Measurements from ENCODE around the gene PGPEP1.

PGPEP1 gene, protein sequence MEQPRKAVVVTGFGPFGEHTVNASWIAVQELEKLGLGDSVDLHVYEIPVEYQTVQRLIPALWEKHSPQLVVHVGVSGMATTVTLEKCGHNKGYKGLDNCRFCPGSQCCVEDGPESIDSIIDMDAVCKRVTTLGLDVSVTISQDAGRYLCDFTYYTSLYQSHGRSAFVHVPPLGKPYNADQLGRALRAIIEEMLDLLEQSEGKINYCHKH

DNA sequence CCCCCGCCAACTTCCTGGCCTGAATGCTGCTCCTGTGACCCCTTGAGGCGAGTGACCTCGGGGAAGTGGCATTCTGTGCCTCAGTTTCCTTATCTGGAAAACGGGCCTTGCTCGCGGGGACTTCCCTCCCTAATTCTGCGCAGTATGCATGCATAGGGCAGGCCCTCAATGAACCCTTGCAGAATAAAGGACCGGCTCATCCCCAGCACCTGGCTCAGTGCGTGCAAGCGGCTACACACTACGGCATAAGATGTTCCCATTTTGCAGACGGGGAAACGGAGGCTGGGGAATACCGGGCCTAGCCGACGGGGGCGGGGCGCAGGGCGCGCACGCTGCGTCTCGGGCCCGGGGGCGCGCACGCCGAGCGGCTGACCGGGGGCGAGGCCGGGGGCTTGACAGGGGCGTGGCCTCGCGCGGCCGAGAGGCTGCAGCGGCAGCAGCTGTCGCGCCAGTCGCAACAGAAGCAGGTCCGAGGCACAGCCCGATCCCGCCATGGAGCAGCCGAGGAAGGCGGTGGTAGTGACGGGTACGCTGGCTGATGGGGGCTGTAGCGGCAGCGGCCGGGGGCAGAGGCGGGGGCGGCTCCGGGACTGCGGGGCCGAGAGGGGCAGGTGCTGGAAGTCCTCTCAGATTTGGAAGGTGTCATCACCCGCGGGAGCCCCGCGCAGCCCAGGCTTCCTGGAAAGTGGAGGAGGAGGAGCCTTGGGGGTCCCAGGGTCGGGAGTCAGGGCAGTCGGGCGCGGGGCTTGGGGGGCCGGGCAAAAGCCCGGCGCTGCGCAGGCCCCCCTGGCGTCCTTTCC lies at the start of gene PGPEP1:
Gene PGPEP1 (plus strand): TSS at position 409 of the 800 bp plus-strand sequence. CDS start 84 bp downstream, at position 493.
- no peak for DNase-seq

DNA sequence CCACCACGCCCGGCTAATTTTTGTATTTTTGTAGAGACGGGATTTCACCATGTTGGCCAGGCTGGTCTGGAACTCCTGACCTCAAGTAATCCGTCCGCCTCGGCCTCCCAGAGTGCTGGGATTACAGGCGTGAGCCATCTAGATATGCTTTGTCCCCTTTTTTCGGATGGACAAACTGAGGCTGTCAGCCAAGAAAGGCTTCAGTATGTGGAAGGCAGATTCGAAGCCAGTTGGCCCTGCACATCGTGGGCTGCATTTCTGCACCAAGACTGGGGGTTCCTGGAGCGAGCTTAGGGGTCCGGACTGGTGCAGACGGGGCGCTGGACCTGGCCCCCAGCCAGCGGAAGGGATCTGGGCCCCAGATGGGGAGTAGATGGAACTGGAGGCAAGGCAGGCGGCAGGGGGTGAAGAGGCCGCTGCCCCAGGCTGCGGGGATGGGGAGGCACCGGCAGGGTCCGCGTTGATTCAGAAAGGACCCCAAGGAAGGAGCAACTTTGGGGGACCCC lies 49.3 kb upstream of the PGPEP1 start:
- no peak for DNase-seq

DNA sequence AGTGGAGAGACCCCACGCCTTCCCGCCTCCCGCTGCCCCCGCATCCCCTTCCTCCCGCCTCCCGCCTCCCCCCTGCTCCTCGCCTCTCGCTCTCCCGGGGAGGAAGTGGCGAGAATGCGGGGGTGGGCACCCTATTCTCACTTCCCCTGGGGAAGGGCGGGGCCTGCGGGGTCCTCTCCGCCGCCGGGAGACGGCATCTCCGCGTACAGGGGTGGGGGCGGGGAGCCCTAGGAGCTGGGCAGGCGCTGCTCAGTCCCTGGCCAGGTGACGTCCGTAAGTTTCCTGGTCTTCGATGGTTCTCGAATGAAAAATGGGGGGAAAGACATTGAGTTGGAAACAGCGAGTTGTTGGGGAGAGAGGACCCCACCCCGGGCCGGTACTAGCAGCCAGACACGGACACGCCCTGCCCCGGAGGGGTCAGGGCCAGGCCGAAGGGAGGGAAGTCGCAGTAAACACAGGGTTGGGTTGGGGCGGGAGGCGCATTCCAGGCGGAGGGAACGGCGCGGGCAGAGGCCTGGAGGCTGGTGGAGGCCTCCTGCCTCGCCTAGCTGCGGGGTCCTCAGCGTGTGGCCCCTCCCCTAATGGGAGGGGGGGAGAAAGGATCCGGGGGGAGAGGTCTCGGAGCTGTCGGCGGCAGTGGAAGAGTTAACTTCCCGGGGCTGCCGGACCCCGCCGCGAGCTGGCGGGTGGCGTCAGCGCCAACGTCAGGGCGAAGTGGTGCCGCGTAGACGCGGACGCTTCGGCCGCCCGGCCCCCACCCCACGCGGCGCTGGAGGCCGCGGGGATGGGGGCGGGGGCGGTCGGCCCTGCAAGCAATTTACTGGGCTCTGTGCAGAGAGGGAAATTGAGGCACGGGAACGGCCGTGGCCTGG lies 48.6 kb upstream of the PGPEP1 start:
- DNase-seq, result no peak

DNA sequence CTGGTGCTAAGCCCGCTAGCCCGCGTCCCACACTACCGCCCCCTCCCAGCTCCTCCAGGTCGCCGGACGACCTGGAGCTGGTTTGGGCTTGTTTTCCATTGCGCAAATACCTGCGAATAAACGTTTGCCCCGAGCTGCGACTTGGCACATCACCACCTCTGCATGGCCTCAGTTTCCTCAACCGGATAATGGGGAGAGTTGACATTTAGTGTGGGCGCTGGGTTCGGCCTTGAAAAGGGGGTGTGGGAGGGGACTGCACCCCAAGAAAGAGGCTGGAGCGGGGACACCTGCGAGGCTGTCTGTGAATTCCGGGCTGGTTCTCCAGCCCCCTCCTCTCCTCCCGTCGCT lies 48.0 kb upstream of the PGPEP1 start:
- peak; percentile 9 for DNase-seq

DNA sequence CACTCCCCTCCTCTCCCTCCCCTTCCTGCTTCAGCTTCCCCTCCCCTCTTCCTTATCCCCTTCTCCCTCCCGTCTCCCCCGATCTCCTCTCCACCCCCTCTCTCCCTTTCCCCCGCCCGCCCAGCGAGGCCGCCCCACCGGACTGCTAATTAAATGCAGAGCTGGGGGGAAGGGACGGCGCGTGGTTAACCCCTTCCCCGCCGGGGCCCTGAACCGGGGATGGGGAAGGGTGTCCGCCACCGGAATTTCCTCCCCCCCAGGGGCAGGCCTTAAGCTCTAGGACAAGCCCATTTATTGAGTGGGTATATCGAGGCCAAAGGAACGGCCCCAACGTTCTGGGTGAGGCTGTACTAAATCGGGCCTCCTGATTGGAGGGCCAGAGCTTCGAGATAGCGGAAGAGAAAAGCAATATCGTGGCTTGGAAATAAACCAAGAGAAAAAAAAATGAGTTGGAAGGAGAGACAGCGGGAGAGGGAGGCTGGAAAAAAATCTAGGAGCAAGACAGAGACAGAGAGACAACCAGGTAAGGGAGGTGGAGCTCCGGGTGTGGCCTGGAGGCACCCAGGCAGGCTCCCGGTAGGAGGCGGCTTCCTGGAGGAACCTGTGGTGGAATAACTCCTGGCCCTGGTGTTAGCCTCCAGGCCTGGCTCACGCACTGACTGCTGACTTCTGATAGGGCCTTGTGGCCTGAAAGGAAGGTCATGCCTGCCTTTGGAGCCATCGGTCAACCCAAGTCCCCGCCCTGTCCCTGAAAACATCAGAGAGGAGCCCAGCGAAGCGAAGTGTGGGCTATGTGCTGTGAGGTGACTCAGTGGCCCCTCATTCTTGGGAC lies 47.4 kb upstream of the PGPEP1 start:
- DNase-seq, result peak; percentile 37

DNA sequence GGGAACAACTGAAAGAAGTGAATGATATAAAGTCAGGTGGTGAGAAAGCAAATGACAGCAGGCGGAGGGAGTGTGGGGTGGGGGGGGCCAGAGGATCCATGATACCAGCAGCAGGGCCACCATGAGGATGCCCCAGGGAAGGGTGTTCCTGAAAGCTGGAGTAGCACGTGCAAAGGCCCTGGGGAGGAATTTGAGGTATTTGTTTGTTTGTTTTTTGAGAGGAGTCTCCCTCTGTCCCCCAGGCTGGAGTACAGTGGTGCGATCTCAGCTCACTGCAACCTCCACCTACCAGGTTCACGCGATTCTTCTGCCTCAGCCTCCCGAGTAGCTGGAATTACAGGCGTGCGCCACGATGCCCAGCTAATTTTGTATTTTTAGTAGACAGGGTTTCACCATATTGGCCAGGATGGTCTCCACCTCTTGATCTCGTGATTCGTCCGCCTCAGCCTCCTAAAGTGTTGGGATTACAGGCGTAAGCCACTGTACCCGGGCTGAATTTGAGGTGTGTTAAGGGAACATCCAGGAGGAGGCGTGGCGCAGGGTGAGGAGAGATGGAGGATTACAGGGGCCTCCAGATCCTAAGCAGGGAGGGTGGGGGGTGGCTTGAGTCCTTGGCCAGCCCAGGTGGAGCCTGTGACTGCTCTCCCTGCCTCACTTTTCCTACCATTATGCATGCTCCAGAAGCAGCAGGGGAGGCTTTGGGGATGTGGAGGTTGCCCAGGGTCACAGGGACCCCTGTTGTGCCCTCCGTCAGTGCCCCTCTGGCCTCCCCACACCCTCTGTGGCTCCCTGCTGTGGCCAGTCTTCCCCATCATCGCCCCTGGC lies 46.5 kb upstream of the PGPEP1 start:
- DNase-seq, result no peak

DNA sequence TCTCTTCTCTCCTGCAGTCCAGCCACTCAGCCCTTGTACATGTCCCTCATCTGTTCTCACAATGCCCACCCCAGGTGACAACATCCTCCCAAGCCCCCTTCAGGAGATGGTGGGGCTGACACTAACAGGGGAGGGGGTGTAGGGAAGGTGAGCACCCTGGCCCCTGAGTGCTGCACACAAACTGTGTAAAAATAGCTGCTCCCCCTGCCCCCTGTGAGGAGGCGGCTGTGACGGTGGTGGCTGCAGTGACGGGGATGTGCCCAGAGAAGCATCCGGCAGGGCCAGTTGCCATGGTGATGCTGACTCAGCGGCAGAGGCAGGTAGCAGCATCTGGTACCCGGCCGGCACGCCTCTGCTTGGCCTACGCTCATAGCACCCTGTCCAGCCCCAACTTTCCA lies 45.9 kb upstream of the PGPEP1 start:
- DNase-seq, result no peak

DNA sequence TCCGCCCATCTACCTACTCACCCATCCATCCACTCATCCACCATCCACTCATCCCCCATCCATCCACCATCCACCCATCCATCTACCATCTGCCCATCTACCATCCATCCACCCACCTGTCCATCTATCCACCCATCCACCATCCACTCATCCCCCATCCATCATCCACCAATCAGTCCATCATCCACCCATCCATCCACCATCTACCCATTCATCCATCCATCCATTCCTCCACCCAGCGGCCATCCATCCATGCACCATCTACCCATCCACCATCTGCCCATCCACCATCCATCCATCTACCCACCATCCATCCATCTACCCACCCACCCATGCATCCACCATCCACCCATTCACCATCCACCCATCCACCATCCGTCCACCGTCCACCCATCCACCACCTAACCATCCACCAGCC lies 45.4 kb upstream of the PGPEP1 start:
- no peak for DNase-seq

DNA sequence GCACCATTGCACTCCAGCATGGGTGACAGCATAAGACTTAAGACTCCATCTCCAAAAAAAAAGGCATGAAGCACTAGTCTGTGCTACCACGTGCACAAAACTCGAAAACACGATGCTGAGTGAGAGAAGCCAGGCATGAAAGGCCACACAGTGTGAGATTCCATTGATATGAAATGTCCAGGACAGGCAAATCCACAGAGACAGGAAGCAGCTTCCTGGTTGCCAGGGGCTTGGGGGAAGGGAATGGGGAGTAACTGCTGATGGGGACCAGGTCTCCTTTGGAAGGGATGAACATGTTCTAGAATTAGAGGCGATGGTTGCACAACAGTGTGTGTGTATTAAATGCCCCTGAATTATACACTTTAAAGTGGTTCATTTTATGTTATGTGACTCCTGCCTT lies 43.1 kb upstream of the PGPEP1 start:
- no peak for DNase-seq

DNA sequence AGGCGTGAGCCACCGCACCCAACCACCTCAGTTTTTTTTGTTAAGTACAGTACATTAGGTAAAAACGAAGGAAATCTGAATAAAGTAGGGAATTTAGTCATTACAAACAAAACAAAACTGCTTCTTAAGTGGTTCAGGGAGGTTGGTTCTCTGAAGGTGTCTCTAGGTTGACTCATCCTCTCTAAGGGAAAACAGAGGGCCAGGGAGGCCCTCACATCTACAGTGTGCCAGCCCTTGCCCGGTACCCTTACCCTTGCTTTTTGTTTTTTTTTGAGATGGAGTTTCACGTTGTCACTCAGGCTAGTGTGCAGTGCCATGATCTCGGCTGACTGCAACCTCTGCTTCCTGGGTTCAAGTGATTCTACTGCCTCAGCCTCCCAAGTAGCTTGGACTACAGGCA lies 41.8 kb upstream of the PGPEP1 start:
- no peak for DNase-seq

DNA sequence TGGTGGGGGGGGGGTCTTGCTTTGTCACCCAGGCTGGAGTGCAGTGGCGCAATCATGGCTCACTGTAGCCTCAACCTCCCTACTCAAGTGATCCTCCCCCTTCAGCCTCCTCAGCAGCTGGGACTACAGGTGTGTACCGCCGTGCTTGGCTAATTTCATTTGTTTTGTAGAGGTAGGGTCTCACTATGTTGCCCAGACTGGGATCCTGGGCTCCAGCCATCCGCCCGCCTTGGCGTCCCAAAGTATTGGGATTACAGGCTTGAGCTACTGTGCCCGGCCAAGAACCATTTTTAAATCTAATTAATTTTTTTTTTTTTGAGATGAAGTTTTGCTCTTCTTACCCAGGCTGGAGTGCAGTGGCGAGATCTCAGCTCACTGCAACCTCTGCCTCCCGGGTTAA lies 40.7 kb upstream of the PGPEP1 start:
- no peak for DNase-seq

DNA sequence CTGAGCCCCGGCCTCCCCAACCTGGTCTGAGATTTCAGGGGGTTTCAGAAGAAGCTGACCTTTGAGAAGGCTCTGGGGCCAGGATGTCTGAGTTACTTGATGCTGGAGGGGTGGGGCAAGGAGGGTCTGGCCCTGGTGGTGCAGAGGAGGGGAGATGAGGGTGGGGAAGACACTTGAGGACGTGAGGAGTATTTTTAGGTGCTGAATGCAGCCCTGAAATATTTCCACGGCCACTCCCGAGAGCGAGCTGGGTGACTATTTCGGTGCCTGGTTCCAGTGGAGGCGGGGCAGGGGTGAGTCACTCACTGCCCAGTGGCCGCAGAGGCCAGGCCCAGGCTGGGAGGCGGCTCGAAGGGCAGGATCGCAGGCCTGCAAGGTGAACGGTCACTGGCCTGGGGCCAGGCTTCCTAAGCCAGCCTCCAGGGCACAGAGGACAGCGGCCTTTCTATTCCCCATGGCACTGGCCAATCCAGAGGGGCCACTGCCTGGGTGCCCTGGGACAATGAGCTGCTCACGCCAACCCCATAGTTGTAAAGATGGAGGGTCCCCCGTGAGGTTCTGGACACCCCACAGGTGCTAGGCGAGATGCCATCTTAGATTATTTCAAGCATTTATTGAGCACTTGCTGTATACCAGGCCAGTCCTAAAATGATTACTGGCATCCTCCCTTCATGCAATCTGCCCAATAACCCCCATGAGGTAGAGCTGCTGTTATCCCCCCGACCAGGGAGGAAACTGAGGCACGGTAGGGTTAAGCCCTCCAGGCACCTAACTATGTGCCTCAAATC lies 39.3 kb upstream of the PGPEP1 start:
- no peak for DNase-seq

DNA sequence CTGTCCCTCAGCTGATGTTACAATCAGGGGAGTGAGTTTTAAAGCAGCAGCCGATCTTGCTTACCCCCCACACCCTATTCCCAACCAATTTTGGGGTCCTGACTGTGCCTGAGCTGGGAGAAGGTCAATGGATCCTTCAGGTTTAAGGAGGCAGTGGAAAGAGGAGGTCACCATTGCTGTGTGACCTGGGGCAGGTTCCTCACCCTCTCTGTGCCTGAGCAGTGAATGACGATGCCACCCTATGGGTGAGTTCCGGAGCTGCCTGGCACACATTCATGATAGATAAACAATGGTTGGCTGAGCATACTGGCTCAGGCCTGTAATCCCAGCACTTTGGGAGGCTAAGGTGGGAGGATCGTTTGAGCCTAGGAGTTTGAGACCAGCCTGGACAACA lies 38.7 kb upstream of the PGPEP1 start:
- DNase-seq, result no peak

DNA sequence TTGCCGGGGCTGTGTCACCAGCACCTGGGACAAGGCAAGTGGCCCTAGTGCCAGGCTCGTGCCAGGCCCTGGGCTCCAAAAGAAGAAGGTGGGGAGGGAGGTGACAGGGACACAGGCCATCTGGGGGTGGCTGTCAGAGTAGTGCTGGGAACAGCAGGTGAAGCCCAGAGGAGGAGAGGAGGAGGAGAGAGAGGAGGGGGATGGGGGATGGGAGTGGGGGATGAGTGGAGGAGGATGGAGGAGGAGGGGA lies 36.3 kb upstream of the PGPEP1 start:
- no peak for DNase-seq

DNA sequence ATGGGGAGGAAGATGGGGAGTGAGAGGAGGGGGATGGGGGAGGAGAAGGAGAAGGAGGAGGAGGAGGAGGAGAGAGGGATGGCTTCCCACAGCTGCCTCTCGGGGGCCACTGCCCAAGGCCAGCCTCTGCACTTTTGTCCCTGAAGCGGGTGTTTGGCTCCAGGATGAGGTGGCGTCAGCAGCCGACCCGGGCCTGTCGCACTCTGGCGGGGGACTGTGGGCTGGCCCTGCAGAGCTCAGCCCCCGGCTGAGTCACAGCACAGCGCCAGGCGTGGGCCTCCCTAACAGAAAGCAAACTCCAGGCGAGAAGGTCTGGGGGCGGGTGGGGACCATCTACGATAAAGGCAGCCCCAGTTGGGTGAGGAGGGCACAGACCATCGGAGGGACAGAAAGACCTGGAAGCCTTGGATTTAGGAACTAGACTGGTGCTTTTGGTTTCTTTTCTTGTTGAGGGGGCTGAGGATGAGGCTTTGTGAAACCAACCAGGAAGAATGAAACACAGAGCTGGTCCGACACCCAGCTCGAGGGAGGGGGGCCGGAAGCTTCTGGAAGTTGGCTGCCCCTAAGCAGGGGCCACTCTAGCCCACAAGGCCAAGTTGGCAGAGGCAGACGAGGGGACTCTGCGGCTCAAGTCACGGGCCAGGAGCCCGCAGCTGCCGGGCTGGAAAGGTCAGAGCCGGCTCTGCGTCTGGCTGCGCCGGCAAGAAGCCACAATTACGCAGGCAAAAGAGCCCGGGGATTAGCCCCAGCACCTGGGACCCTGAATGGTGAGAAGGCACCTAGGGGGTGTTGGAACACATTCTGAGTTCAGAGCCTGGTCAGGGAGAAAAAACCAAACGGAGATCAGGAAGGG lies 35.7 kb upstream of the PGPEP1 start:
- no peak for DNase-seq

DNA sequence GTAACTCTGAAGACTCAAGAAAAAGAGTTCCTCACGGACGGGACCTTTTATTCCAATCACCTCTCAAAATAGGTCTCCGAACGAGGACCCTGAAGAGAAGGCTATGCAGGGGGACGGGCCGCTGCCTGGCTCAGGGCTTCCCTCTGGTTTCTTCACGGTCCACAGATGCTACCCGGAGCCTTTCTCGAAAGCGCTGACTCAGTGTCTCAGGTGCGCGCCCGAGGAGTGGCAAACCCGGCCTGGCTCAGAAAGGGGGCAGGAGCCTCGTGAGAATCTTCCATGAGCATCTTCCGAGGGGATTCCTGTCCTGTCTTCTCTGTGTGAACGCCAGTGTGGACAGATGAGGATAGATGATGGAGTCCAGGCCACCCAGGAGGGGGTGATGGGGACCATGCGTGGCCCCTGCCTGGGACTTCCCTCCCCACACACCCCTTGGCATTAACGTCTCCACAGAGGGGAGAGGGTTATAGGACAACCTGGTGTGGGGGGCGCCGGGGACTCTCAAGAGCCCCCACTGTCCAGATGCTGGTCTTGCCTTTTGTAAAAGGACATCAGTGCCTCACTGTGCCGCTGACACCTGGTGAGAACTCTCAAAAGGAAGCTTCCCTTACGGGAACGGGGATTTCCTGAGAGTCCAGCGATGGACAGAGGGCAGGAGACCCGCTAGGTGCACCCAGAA lies 34.0 kb upstream of the PGPEP1 start:
- no peak for DNase-seq

DNA sequence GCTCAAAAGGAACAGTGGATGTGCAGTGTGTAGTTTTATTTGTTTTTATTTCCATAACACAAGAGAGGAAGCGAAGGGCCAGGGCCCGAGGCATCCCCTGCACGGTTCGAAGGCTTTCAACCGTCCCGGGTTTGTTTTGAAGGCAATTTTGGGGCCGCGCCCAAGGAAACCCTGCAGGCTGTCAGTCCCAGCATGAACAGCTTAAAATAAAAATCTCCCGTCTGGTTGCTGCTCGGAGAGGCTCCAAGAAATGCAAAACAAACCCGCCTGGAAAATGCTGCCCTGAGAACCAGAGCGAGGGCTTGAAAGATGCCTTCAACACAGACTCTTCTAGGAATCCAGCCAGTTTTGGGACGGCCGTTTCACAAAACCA lies 33.5 kb upstream of the PGPEP1 start:
- no peak for DNase-seq

DNA sequence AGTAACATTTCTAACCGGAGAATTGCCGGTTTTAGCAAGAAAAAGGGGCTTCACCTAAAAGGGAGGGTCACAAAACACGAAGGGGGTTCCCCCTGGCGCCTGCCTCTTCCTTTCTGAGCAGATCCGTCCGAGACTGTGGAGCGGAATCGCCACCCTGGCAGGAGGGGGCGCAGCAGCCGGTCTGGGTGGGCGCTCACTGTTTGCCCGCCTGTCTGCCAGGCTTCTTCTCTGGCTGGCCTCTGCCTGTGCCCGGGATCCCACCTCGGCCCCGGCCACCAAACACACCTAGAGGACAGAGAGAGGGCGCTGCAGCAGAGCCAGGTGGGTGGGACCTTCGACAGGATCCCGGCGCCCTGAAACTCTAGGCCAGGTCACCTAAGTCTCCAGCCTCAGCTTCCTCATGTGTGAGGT lies 33.1 kb upstream of the PGPEP1 start:
- no peak for DNase-seq

DNA sequence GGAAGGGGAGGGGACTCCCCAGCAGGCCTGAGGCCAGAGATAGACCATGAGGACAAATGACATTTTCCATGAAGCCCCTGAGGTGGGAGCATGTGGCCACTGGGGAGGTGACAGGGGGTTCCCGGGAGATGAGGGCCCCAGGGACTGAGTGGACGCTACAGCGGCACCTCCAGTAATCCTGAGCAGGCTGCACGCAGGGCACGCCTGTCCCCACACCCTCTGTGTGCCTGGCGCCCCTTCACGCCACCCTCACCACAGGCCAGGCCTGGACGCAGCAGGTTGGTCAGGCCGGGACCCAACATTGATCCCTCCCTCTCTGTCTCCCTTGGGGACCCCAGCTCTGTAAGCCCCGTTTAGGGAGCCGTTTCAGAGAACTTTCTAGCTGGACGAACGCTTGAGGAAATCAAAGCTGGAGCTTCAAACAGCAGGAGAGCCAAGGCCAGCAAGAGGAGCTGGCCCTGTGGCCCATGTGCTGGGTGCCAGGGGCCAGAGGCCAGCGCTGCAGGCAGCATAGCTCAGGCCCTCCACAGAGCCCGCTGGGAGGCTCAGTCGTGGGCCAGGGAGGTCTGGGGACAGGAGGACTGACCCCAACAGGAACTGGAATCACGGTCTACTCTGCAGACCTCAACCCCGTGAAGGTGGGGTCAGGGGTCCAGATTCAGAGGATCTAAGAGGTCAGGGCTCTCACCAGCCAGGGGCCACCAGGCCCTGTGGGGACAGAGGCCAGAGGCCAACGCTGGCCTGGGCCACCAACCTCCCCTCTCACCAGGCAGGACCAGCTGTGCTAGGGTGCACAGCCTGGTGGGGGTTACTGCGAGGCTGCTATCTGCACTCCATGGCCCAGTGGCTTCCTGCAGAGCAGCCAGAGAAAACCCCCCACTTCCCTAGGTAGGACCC lies 32.1 kb upstream of the PGPEP1 start:
- no peak for DNase-seq
